Peyer's patch (tissue), 4 donors: Measurements from ENCODE around the gene DNAJB1.

ENCODE experiments used
- POLR2A ChIP-seq, 2 donors: fragments of 450-650 bp; IDR thresholded peaks; one replicate each; pipeline ENCODE4 v1.5.1; 2017; ENCODE audit warnings: antibody characterized with exemption in 2 of 2, mild to moderate bottlenecking in 2 of 2, moderate library complexity in 2 of 2
- TF ChIP-seq, protein P1 (sequence below), 6 experiments: fragments of 450-650 bp in 4 of 6; fragments of 200-600 bp in 2 of 6; sonication (generic) in 1 of 6; IDR thresholded peaks; one replicate each; pipeline ENCODE4 v1.5.1; 2017 to 2019; ENCODE audit warnings: antibody characterized with exemption in 6 of 6, mild to moderate bottlenecking in 3 of 6, moderate library complexity in 1 of 6

- TF ChIP-seq, protein P1, sequence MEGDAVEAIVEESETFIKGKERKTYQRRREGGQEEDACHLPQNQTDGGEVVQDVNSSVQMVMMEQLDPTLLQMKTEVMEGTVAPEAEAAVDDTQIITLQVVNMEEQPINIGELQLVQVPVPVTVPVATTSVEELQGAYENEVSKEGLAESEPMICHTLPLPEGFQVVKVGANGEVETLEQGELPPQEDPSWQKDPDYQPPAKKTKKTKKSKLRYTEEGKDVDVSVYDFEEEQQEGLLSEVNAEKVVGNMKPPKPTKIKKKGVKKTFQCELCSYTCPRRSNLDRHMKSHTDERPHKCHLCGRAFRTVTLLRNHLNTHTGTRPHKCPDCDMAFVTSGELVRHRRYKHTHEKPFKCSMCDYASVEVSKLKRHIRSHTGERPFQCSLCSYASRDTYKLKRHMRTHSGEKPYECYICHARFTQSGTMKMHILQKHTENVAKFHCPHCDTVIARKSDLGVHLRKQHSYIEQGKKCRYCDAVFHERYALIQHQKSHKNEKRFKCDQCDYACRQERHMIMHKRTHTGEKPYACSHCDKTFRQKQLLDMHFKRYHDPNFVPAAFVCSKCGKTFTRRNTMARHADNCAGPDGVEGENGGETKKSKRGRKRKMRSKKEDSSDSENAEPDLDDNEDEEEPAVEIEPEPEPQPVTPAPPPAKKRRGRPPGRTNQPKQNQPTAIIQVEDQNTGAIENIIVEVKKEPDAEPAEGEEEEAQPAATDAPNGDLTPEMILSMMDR (IDR thresholded peaks at IDR 0.05) = no peak
- no peak for TF ChIP-seq POLR2A (IDR thresholded peaks at IDR 0.05)
These were observed 10.3 kb downstream of the DNAJB1 start for GRCh38 chr19:14507704-14508542.
